H9 (cell line): ENCODE results near the gene NDUFB3. TPM values are rescaled to one million over a fixed set of nuclear protein-coding genes. Genes with fewer than 3 reads are reported as not detected.

Experiments used
- DNase-seq: peaks from one replicate; pipeline ENCODE4 v3.0.0-alpha.2; 2017
- H2AFZ ChIP-seq: one replicate; pipeline ENCODE4 v1.6.1; 2013; ENCODE audit warnings: mild to moderate bottlenecking, low read length, control low read depth, moderate library complexity
- H2AK5ac ChIP-seq: 2 replicates; pipeline ENCODE4 v1.6.1; 2013; ENCODE audit warnings: low read length, control low read depth, mixed read lengths; ENCODE audit not compliant: insufficient read length
- H2BK120ac ChIP-seq: one replicate; pipeline ENCODE4 v1.6.1; 2013; ENCODE audit warnings: low read depth, mild to moderate bottlenecking, low read length, control low read depth, inconsistent platforms; ENCODE audit not compliant: poor library complexity, severe bottlenecking
- H2BK12ac ChIP-seq: 2 replicates; pipeline ENCODE4 v1.6.1; 2013; ENCODE audit warnings: low read length, control low read depth, mixed read lengths, low read depth; ENCODE audit not compliant: insufficient read length
- H2BK15ac ChIP-seq: 2 replicates; pipeline ENCODE4 v1.6.1; 2013; ENCODE audit warnings: low read depth, low read length, control low read depth
- H2BK20ac ChIP-seq: one replicate; pipeline ENCODE4 v1.6.1; 2013; ENCODE audit warnings: low read depth, mild to moderate bottlenecking, low read length, control low read depth, inconsistent platforms; ENCODE audit not compliant: poor library complexity, severe bottlenecking
- H2BK5ac ChIP-seq: 2 replicates; pipeline ENCODE4 v1.6.1; 2013; ENCODE audit warnings: low read length, control low read depth, mixed read lengths; ENCODE audit not compliant: insufficient read length
- H3K14ac ChIP-seq: 2 replicates; pipeline ENCODE4 v1.6.1; 2013; ENCODE audit warnings: low read length, control low read depth; ENCODE audit not compliant: insufficient read depth
- H3K18ac ChIP-seq: 2 replicates; pipeline ENCODE4 v1.6.1; 2013; ENCODE audit warnings: low read depth, mild to moderate bottlenecking, mixed read lengths, low read length, control low read depth; ENCODE audit not compliant: insufficient read length
- H3K23ac ChIP-seq: 2 replicates; pipeline ENCODE4 v1.6.1; 2013; ENCODE audit warnings: low read length, control low read depth, mixed read lengths, low read depth; ENCODE audit not compliant: insufficient read length
- H3K23me2 ChIP-seq: 2 replicates; pipeline ENCODE4 v1.6.1; 2013; ENCODE audit warnings: low read depth, mild to moderate bottlenecking, mixed read lengths, low read length, control low read depth; ENCODE audit not compliant: insufficient read length, poor library complexity, severe bottlenecking
- H3K27ac ChIP-seq: 2 replicates; pipeline ENCODE4 v1.5.1; 2013; ENCODE audit warnings: low read length, control low read depth, mixed read lengths, low read depth; ENCODE audit not compliant: insufficient read length
- H3K27me3 ChIP-seq: 2 replicates; pipeline ENCODE4 v1.6.1; 2013; ENCODE audit warnings: low read length, control low read depth, inconsistent platforms; ENCODE audit not compliant: insufficient read depth
- H3K4ac ChIP-seq: 2 replicates; pipeline ENCODE4 v1.6.1; 2013; ENCODE audit warnings: low read depth, mild to moderate bottlenecking, control low read depth, inconsistent platforms, low read length, moderate library complexity
- H3K4me1 ChIP-seq: 2 replicates; pipeline ENCODE4 v1.6.1; 2013; ENCODE audit warnings: low read length, control low read depth, inconsistent platforms; ENCODE audit not compliant: insufficient read depth
- H3K4me2 ChIP-seq: 2 replicates; pipeline ENCODE4 v1.6.1; 2013; ENCODE audit warnings: low read length, control low read depth, mixed read lengths; ENCODE audit not compliant: insufficient read length, insufficient read depth
- H3K56ac ChIP-seq: 2 replicates; pipeline ENCODE4 v1.6.1; 2013; ENCODE audit warnings: low read depth, mild to moderate bottlenecking, mixed read lengths, low read length, control low read depth; ENCODE audit not compliant: insufficient read length
- H3K79me1 ChIP-seq: 2 replicates; pipeline ENCODE4 v1.6.1; 2013; ENCODE audit warnings: low read depth, mild to moderate bottlenecking, moderate library complexity, low read length, control low read depth, inconsistent platforms; ENCODE audit not compliant: insufficient read depth, poor library complexity, severe bottlenecking
- H3K79me2 ChIP-seq: 2 replicates; pipeline ENCODE4 v1.6.1; 2013; ENCODE audit warnings: low read length, control low read depth, inconsistent platforms; ENCODE audit not compliant: insufficient read depth
- H3K9ac ChIP-seq: 2 replicates; pipeline ENCODE4 v1.6.1; 2013; ENCODE audit warnings: low read length, control low read depth, mixed read lengths; ENCODE audit not compliant: insufficient read length; ENCODE audit errors: extremely low read depth
- H3K9me3 ChIP-seq: one replicate; pipeline ENCODE4 v1.6.1; 2013; ENCODE audit warnings: low read depth, low read length, inconsistent platforms; ENCODE audit not compliant: control insufficient read depth
- H3T11ph ChIP-seq: one replicate; pipeline ENCODE4 v1.6.1; 2013; ENCODE audit warnings: mild to moderate bottlenecking, low read length, control low read depth, inconsistent platforms
- H4K20me1 ChIP-seq: one replicate; pipeline ENCODE4 v1.6.1; 2013; ENCODE audit not compliant: control insufficient read depth, insufficient read length, insufficient read depth
- H4K5ac ChIP-seq: 2 replicates; pipeline ENCODE4 v1.6.1; 2013; ENCODE audit warnings: low read depth, mild to moderate bottlenecking, mixed read lengths, low read length, control low read depth; ENCODE audit not compliant: insufficient read length
- H4K8ac ChIP-seq: replicated peaks from 2 replicates; pipeline ENCODE4 v1.6.1; 2013; ENCODE audit warnings: low read length, control low read depth, mixed read lengths, low read depth; ENCODE audit not compliant: insufficient read length
- H4K91ac ChIP-seq: 2 replicates; pipeline ENCODE4 v1.6.1; 2013; ENCODE audit warnings: low read depth, mild to moderate bottlenecking, moderate library complexity, mixed read lengths, low read length, control low read depth; ENCODE audit not compliant: insufficient read length
- H3K27ac Mint-ChIP-seq, 3 experiments: 2 replicates in 2 of 3; 3 replicates in 1 of 3; pipeline ENCODE4 v1.8.0; 2020 to 2021; ENCODE audit warnings: mixed read lengths in 3 of 3, mild to moderate bottlenecking in 1 of 3, moderate library complexity in 1 of 3
- H3K27me3 Mint-ChIP-seq: 2 replicates; pipeline ENCODE4 v1.8.0; 2021; ENCODE audit warnings: low read depth, mild to moderate bottlenecking, moderate library complexity, mixed read lengths
- H3K36me3 Mint-ChIP-seq, 3 experiments: 2 replicates in 2 of 3; 3 replicates in 1 of 3; pipeline ENCODE4 v1.8.0; 2020 to 2021; ENCODE audit warnings: low read depth in 3 of 3, mixed read lengths in 3 of 3; ENCODE audit not compliant: insufficient read depth in 1 of 3
- H3K4me1 Mint-ChIP-seq, 2 experiments: 2 replicates each; pipeline ENCODE4 v1.8.0; 2020; ENCODE audit warnings: mixed read lengths in 2 of 2
- H3K4me3 Mint-ChIP-seq, 2 experiments: 2 replicates in 1 of 2; 3 replicates in 1 of 2; pipeline ENCODE4 v1.8.0; 2020 to 2021; ENCODE audit warnings: mild to moderate bottlenecking in 2 of 2, mixed read lengths in 2 of 2, moderate library complexity in 1 of 2
- H3K9me3 Mint-ChIP-seq, 2 experiments: 2 replicates in 1 of 2; 3 replicates in 1 of 2; pipeline ENCODE4 v1.8.0; 2020; ENCODE audit warnings: mild to moderate bottlenecking in 2 of 2, mixed read lengths in 2 of 2, moderate library complexity in 1 of 2
- CTCF ChIP-seq: fragments of 200-600 bp; sonication (generic); conservative IDR thresholded peaks from 3 replicates; pipeline ENCODE4 v1.8.0; 2021; ENCODE audit warnings: antibody characterized with exemption, mild to moderate bottlenecking
- WGBS: extraction: QIAGEN DNeasy Blood & Tissue Kit; methylation state at CpG from one replicate; pipeline ENCODE4 v1.1.7; 2013; ENCODE audit warnings: missing lambda C conversion rate, low lambda C conversion rate, mixed read lengths; ENCODE audit not compliant: insufficient read length; ENCODE audit errors: extremely low coverage; 5-methylcytosine and 5-hydroxymethylcytosine counted together
- total RNA-seq: library from RNA; stranded (reverse); gene quantifications from 2 replicates; pipeline ENCODE4 v1.2.1, GENCODE V29; 2021

The NDUFB3 gene
- total RNA-seq, 1 experiment from 2014 or later: 59.6 TPM

GRCh38 chr2:201046881-201047280 lies 24.9 kb upstream of the NDUFB3 start:
- H3K79me2 ChIP-seq: no peaks in the 10 kb centered on the region
- H2AK5ac ChIP-seq: no peak overlapping the region
- no peak overlapping the region for H2AFZ ChIP-seq
- H3K4me1 ChIP-seq: no peaks in the 10 kb centered on the region
- Mint-ChIP-seq H3K27me3 (no peaks in the 10 kb centered on the region), H3K4me1 (no peaks in the 10 kb centered on the region), H3K36me3 (peaks cover 9 to 15% (median 15%) of the 10 kb centered on the region in 3 experiments; a peak in 6 of 7 replicates), H3K27ac (no peak overlapping the region), H3K4me3 (no peak overlapping the region), H3K9me3 (peaks cover 10 to 18% of the 10 kb centered on the region in 2 experiments)
- no peaks in the 10 kb centered on the region for H3K27me3 ChIP-seq
- no peaks in the 10 kb centered on the region for H3K79me1 ChIP-seq
- H3K4ac ChIP-seq: no peak overlapping the region
- no peak overlapping the region for H3K27ac ChIP-seq
- no peak overlapping the region for H3K14ac ChIP-seq
- H3K18ac ChIP-seq: no peak overlapping the region
- no peak overlapping the region for H2BK5ac ChIP-seq
- no peak overlapping the region for H4K91ac ChIP-seq
- H3K4me2 ChIP-seq: no peak overlapping the region
- H2BK12ac ChIP-seq: no peak overlapping the region
- no peak overlapping the region for H2BK15ac ChIP-seq
- no peak for TF ChIP-seq CTCF
- no CpG with 5 or more reads among the region's 2 CpGs for WGBS
- H3K56ac ChIP-seq: no peak overlapping the region
- H3K23me2 ChIP-seq: no peaks in the 10 kb centered on the region
- no peak overlapping the region for H2BK120ac ChIP-seq
- H3K23ac ChIP-seq: no peak overlapping the region
- no peaks in the 10 kb centered on the region for H4K20me1 ChIP-seq
- DNase-seq: no peak
- no peak overlapping the region for H3T11ph ChIP-seq
- no peak overlapping the region for H4K5ac ChIP-seq
- H4K8ac ChIP-seq: no peak overlapping the region
- no peaks in the 10 kb centered on the region for H3K9me3 ChIP-seq
- H3K9ac ChIP-seq: no peak overlapping the region
- H2BK20ac ChIP-seq: no peak overlapping the region
